VCaP (cell line): Measurements from ENCODE around the gene CEP135.

Source experiments
- H3K27ac ChIP-seq: fragments of 450-650 bp; 2 replicates; pipeline ENCODE4 v1.5.1; 2017
- TF ChIP-seq, protein P1 (sequence below): fragments of 450-650 bp; conservative IDR thresholded peaks from 2 replicates; pipeline ENCODE4 v1.5.1; 2017; ENCODE audit warnings: mild to moderate bottlenecking, moderate library complexity

The CEP135 gene

DNA sequence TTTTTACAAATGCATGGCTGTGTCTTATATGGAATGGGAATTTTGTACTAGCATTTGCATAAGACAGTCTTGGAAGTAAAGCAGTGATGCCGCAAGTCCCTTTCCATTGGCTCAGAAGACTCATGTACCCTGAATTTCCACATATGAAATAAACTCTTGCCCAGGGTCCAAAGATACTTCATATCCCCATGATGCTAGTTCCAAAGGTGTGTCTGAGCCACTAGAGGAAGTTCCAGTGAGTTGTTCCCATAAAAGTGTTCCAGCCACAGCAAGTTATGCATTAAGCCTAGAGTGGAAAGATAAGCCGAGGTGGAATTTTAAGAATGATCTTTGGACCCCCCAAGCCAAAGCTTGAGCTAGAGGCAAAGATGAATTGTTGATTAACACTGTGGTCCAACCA is 9.3 kb upstream of the CEP135 start:
- H3K27ac ChIP-seq: no peak overlapping the region
- TF ChIP-seq, protein P1, sequence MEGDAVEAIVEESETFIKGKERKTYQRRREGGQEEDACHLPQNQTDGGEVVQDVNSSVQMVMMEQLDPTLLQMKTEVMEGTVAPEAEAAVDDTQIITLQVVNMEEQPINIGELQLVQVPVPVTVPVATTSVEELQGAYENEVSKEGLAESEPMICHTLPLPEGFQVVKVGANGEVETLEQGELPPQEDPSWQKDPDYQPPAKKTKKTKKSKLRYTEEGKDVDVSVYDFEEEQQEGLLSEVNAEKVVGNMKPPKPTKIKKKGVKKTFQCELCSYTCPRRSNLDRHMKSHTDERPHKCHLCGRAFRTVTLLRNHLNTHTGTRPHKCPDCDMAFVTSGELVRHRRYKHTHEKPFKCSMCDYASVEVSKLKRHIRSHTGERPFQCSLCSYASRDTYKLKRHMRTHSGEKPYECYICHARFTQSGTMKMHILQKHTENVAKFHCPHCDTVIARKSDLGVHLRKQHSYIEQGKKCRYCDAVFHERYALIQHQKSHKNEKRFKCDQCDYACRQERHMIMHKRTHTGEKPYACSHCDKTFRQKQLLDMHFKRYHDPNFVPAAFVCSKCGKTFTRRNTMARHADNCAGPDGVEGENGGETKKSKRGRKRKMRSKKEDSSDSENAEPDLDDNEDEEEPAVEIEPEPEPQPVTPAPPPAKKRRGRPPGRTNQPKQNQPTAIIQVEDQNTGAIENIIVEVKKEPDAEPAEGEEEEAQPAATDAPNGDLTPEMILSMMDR: no peak

DNA sequence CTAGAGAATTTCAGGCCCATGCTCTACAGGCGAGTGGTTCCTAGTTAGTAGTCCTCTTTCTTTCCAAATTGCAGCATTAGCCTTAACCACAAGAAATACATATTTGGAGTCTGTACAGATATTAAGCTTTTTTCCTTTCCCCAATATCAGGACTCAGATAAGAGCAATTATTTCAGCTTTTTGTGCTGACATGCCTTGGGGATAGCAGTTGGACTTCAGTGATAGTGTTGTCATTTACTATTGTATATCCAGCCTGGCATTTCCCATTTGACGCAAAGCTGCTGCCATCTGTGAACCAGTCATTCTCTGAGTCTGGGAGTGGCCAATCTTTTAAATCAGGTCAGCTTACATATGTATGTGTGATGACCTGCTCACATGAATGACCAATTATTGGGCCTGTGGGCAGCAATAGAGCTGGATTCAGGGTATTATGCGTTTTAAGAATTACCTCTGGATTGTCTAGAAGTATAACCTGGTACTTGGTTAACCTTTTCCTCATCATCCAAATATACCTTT is 6.8 kb upstream of the CEP135 start:
- TF ChIP-seq, protein P1: no peak
- H3K27ac ChIP-seq: no peak overlapping the region

DNA sequence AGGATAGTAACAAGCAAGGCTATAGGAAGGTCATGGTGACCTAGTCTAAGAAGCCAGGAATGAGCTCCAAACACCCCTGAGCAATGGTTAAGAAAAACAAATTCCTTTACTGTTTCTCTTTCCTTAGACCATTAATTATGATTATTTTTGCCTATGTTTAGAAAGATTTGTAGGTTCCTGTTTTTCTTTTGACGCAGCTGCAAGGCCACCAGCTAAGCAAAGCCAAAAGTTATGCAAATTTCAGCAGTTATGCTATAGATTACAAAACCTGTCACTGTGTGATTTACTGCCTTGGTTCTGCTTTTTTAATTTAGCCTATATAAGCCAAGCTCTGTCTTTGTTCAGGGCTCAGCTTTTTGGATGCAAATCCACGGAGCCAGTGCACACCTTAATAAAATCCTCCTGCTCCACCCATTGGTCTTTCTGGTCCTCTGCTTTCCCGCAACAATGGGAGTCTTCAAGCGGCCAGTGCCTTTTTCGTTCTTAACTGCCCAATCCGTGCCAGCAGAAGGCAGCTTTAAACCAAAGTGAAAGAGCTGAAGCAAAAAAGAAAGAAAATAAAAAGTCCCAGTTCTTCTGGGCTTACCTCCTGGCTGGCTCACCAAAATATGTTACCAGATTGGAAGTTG is 1.4 kb upstream of the CEP135 start:
- no peak overlapping the region for H3K27ac ChIP-seq
- TF ChIP-seq, protein P1: no peak

DNA sequence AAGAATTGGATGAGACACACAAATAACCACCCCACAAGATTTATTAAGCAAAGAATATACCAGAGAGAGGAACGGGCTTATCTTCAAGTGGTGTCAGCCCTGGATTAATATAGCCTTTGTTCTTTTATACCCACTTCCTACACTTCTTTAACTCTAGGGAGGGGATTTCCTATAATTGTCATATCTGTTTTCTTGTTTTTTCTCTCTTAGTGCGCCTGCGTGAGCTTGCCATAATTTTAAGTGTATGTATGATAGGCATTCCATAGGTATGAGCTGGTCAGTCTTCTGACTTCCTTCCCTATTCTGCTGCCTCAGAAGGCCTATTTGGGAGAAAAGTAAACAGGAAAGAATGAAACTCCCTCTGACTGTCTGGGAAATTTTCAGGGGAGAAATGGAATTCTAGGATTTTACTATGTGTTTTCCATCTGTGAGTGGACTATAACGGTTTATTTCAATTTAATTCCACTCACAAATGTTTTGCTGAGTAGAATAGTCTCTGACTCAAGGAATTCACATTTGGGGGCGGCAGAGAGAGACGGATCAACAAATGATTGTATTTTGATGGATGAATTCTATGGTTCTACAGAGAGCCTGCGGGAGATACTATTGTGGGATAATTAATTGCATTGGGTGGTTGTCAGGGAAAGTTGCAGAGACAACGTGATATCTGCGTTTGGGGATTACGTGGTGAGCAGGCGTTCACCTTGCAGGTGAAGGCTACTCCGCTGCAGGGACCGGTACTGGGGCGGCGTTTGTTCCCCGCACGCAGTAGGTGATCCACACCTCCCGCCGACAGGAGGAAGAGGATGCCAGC is 626 bp upstream of the CEP135 start:
- TF ChIP-seq, protein P1: no peak
- peak overlapping the region; percentile 82 for H3K27ac ChIP-seq

DNA sequence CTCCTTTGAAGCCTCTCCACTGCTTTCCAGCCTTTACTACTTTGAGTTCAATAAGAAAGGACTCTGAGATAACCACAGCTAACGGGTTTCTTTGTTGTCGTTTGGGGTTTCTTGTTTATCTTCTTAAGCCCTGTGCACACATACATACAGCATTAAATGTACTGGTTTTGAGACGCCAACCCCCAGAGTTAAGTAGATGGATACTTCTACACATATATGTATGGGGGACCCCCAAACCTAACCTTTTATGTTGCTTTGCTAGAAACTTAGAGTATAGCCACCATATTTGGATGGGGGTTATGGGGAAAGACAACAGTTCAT is 697 bp downstream of the CEP135 start:
- TF ChIP-seq, protein P1: no peak
- H3K27ac ChIP-seq: peak overlapping the region; percentile 82

DNA sequence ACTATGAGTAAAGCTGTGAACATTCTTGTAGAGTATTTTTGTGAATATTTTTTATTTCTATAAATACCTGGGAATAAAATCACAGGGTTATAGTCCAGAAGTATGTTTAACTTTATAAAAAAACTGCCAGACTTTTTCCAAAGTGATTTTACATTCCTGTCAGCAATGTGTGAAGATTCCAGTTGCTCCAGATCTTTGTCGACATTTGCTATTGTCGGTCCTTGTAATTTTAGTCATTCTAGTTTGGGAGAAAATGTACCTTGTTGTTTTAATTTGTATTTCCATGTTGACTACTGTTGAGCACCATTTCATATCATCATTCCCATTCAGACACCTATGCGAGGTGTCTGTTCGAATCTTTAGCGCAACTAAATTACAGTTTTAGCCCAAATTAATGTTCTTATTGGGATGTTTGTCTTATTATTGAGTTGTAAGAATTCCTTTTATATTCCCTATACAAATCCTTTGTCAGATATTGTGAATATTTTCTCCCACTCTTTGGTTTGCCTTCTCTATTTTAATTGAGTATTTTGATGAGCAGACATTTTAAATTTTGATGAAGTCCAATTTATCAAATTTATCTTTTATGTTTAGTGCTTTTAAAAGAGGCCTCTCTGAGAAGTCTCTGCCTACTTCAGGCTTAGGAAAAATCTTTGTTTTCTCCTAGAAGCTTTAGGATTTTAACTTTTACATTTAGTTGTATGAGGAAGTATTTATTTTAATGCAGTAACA is 2.6 kb downstream of the CEP135 start:
- H3K27ac ChIP-seq: no peak overlapping the region
- TF ChIP-seq, protein P1: no peak

DNA sequence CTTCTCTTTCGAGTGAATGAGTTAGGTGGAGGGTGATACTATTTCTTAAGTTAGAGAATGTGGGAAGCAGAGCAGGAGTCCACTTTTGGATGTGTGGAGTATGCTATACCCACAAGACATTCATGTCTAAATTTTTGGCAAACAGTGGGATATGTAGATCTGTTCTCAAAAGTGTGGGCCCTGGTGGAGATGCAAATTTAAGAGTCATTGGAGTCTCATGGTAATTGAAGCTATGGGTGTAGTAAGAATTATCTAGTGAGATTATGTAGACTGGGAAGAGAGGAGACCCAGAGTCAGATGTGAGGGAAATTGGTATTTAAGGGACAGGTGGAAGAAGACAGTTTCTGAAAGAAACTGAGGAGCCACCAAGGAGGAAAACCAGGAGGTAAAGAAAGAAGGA is 7.0 kb downstream of the CEP135 start:
- TF ChIP-seq, protein P1: no peak

More for the DNA sequence above, 7.0 kb downstream of the CEP135 start:
- H3K27ac ChIP-seq: no peak overlapping the region
